HG02938 (cell line): ENCODE data around the gene TPGS2.
"Not testable (repeated sequence)": the region's sequence is repeated elsewhere in the genome, so short reads cannot be mapped to it uniquely, and the experiment has no call there.

ENCODE experiments used
- ATAC-seq: cut with Tn5 transposase; IDR thresholded peaks from one replicate; pipeline ENCODE4 v1.9.1; 2021; ENCODE audit warnings: mild to moderate bottlenecking, moderate library complexity; ENCODE audit not compliant: unreplicated experiment

Gene TPGS2

GRCh38 chr18:36826556-36826955, 2.2 kb downstream of the TPGS2 start:
- ATAC-seq: no peak

GRCh38 chr18:36825526-36825925, 3.3 kb downstream of the TPGS2 start:
- ATAC-seq: no peak

DNA sequence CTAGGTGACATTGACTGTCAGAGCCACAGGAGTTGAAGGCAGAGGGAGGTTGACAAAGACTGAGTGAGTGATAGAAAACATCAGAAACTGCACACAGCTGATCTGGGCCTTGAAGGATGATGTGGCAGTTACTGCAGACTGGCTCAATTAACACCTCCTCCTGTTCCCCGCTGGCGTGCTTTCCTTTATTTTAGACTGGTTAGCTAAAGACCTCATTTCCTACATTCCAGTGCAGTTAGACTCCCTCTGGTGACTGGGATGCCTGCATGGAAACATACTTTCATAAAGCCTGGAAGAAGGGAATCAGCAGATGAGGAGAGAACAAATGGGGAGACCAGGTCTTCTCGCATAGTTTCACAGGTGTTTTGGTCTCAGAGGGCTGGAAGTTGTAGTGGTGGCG, 7.1 kb downstream of the TPGS2 start:
- no peak for ATAC-seq

DNA sequence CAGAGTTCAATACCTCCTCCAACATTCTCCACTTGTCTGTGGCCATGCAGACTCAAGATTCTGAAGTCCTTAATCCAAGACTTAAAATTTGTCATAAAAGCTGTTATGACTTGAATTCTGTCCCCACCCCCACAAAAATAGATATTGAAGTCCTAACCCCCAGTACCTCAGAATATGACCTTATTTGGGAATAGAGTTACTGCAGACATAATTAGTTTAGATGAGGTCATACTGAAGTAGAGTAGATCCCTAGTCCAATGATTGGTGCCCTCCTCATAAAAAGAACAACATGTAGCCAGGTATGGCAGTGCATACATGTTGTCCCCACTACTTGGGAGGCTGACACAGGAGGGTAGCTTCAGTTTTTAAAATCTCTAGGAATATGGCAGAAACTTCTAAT, 9.2 kb downstream of the TPGS2 start:
- no peak for ATAC-seq

DNA sequence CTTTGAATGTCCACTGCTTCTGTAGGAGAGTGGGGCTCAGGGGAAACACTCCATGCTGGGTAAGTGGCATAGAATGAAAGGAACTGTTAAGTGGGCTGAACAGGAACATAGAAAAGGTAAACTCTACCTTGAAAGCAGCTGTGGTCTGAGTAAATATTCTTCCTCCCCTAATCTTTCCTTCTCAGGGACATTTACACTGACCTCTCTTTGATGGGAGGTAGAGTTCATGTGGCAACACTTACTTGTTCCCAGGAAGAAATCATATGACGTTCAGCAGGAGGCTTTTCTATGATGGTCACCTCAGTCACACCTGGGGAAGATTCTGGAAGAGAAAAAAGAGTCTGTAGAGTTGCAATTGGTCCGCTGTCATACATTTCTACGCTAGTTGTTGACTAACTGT, 10.2 kb downstream of the TPGS2 start:
- ATAC-seq: no peak

GRCh38 chr18:36817039-36817438, 11.8 kb downstream of the TPGS2 start:
- no peak for ATAC-seq

DNA sequence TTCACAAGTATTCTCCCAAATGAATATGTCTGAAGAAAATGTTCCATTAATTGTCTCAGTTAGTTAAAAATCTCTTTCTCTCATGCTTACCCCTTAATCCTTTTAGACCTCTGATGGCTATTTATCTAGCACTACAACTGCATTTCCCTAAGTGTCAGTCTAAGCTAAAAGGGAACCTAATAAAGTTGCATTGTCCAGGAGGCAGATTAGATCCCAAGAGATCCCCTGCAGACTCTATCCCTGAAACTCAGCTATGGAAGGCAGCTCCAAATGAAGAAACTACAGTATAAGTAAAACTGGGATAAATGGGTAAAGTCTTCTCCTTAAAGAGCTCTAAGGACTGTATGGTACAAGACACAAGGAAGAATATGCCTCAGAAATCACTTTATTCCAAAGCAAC, 12.7 kb downstream of the TPGS2 start:
- ATAC-seq: not testable (repeated sequence)

- ATAC-seq: no peak
These were observed 13.8 kb downstream of the TPGS2 start for GRCh38 chr18:36814994-36815393.

DNA sequence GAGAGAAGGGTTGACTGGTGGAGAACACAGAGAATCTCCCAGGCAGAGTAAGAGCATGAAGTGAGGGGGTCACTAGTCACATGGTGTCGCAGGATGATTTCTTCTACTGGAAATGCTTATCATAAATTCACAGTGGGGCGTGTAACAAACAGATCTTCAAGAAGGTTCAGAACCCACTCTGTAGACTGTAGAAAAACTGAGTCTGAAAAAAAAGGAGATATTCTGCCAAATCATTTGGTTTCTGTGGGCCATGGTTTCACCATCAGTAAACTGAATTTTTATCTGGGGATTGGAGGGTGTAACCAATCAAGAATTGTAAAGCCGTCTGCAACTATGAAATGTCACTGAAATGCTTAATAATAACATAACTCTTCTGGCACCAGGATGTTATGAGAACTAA, 15.0 kb downstream of the TPGS2 start:
- ATAC-seq: no peak

- no peak for ATAC-seq
These were observed 15.6 kb downstream of the TPGS2 start for GRCh38 chr18:36813101-36813775.

DNA sequence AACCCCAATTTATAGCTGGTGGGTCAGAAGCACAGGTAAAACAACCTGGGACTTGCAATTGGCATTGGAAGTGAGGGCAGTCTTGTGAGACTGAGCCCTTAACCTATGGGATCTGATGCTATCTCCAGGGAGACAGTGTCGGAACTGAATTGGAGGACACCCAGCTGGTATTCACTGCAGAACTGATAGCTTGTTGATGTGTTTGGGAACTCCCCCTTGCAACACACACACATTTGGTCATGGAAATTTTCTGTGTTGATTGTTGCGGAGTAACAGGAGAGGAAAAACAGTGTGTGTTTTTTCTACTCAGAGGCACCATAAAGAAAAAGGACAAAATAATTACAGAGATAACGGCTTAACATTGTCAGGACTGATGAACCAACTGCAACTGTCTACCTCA, 16.1 kb downstream of the TPGS2 start:
- ATAC-seq: no peak

DNA sequence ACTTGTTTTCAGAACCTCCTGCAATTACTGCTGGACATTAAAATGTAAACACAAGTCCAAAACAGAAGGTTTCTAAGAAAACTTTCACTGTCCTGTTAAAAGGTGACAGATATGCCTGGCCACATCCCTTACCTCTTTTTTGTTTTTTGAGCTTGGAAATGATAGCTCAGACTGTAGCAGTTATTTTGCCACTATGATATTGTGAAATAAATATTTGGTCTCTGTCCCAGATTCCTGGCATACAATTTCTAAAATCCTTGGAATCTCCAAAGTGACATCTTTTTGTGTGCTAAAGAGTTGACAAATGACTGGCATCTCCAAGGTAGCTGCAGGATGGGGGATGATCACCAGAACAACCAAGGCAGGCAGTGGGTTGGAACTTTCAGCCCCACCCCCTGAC, 16.8 kb downstream of the TPGS2 start:
- no peak for ATAC-seq

DNA sequence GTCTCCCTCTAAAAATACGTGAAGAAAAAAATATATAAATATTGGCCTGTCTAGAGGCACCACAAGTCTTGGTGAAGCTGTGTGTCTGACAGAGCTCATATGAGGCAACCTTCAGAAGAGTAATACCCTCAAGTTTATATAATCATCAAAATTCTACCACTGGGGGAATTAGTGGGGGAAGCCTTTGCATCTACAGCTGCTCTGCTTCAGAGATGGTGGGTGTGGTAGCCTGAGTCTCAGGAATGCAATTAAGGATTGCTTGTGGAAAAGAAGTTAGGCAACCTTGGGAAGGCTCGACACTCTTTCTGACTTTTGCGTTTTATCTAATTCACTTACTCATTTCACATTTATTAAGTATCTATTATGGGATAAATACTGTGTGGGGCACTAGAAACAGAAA, 17.4 kb downstream of the TPGS2 start:
- ATAC-seq: no peak

DNA sequence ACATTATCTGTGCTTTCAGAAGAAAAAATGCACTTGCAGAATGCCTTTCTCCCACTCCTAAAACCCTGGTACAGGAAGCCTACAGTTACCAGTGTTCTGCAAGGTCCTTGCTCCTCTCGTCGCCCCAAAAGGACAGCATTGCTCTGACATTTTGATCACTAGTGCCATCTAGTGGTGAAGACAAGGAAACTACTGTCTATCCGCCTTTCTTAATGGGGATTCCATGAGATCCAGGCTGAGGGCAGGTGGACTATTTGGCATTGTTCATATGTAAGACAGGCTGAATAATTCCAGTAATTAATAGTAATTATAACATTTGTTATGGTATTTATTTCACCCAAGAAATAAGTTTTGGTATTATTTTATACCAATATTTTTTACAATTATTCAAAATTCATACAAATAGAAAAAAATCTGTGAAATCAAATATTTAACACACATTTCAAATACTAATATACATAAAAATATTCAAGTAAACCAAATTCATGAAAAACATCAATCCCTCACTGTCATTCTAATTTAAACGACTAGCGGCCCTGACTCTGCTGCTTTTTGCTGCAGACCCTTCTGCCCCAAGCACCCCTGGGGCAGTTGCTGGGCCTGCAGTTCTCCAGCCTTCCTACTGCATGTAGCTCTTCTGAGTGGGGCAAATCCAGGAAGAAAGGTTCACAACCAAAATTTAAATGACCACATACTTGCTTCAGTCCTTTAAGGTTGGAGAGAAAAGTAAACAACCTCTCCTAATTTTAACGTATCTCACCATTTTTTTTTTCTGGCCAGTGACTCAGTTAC, 19.0 kb downstream of the TPGS2 start:
- peak; percentile 94 for ATAC-seq

DNA sequence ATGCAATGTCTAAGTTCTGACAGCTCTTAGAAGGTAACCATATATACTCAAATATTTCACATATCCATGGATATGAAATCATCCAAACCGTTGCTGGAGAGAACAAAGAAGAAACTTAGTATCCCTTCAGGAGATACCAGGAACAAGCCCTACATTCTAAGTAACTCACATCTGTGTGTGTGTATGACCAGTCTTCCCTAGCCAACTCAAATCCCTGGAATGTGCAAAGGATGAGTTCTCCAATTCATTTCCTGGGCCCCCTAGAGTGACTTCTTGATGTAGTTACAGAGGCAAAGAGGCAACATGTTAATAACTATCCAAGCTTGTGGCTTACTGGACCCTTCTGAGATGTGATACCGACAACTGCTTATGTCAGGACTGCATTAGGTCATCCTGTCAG, 20.1 kb downstream of the TPGS2 start:
- no peak for ATAC-seq

GRCh38 chr18:36805105-36805504, 23.7 kb downstream of the TPGS2 start:
- ATAC-seq: no peak

- ATAC-seq: no peak
These were observed 29.9 kb downstream of the TPGS2 start for GRCh38 chr18:36798738-36799473.

DNA sequence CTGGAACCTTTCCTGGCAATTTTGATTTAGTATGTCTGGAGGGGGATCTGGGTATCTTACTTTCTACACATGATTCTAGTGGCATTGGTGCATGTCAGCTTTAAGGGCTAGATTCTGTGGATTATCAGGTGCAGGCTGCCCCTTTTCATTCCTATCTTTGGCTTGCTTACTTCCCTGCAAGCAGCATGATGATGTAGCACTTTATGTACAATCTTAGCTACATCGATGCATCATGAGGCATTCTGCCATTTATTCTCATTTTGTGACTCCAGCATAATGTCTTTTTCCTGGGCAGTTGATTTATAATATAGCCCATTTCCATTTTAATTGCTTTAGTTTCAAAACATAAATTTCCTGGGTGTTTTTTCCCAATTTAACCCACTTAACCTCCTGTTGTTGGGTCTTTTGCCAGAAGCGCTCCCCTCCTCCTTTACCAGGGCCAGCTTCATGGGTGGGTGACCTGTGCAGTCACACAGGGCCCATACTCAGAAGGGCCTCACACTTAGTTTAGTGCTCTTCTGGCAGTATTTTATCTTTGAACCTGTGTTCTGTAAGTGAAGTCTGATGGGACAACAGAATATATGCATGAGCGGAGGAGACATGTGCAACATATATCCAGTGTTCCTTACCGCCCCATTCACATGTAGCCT, 36.0 kb downstream of the TPGS2 start:
- no peak for ATAC-seq

DNA sequence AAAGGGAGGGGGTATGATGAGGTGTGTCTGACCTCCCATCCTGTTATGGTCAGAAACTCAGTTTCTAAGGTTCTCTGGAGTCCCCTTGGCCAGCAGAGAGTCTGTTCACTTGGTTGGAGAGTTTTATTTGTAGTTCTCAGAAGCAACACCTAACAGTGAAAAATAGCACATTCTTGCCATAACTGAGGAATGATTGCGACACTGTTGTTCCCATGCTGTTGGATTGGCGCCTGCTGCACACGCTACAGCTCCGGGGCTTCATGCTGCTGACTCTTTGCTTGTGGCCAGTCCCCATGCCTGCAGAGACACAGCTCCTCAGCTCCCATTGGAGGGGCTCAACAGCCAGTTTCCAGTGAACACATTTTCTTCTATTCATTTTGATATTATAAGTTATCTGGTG, 42.1 kb downstream of the TPGS2 start:
- no peak for ATAC-seq

- no peak for ATAC-seq
These were observed 45.0 kb downstream of the TPGS2 start for GRCh38 chr18:36783792-36784191.

DNA sequence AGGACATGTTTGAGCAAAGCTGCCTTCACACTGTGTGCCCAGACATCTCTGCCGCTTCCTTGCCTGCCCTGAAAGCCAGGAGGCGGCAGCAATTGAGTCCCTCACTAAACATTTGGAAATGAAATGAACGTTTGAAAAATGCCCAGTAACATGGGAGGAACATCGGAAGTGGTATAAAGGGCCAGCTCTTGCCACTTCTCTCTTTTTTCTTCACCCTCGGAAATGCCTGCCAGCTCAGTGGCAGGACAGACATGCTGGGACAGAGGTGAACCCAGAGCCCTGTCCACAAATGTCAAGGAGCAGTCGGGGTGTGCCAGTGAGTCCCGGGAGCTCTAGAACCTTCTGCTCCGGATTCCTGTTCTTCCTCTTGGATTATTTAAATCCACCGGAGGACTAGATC, 46.1 kb downstream of the TPGS2 start:
- ATAC-seq: no peak
